Activated CD4-positive, alpha-beta T cell treated with anti-CD3 and anti-CD28 coated beads for 1 hour (primary cell): Measurements from ENCODE around the gene ZFP91.

ENCODE experiments used
- DNase-seq: peaks from one replicate; pipeline ENCODE4 v3.0.0-alpha.2; 2020

The ZFP91 gene

DNA sequence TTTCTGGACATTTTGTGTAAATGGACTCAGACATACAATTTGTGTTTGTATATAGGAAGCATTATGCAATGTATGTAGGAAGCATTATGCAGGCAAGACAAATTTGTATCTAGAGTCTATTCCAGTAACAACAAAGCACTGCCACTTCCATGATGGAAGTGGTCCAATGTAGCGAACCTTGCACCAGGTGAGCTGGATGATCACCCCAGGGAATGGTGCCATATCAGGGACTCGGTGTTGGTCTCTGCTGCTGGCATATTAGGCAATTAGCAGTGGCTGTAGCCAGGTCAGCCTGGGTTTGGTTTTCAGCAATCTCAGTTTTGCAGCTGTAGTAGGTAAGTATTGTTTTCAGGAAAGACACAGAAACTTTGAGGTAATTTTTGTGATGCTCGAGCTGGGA, 12.8 kb downstream of the ZFP91 start:
- DNase-seq, result no peak

DNA sequence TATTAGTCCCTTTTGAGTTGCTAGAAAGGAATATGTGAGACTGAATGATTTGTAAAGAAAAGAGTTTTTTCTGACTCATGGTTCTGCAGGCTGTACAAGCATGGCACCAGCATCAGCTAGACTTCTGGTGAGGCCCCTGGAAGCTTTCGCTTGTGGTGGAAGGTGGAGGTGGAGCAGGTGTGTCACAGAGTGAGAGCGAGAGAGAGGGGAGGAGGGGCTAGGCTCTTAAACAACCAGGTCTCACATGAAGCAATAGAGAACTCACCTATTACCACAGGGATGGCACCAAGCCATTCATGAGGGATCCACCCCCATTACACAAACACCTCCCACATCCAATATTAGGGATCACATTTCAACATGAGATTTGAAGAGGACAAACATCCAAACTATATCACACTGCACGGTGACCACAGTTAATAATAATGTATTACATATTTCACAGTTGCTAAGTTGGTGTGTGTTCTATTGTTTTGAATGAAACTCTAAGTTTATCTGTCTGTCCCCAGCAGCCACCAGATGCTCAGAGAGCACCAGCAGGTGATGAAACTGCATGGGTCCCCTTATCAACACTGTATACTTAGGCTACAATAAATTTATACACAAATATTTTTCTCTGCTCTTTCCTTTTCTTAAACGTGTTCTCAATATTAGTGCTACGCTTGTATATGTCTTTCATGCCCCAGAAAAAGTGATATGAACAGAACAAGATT, 14.1 kb downstream of the ZFP91 start:
- DNase-seq, result no peak

DNA sequence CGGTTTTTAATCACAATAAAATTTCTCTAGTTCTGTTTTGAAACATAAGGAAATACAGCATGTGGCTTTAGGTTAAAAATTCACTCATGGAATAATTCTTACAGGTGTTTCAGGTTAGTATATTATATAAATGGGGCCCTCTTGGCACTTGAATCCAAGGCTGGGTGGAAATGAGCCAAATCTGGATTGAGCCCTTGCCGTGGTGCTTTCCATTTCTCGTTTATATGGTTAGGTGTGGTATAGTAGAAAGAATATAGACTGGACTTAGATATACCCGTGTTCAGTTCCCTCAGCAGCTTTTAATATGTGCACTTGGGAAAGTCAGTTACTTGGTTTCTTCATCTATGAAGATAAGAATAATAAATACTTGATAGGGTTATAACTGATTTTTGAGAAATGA, 16.0 kb downstream of the ZFP91 start:
- DNase-seq, result no peak

DNA sequence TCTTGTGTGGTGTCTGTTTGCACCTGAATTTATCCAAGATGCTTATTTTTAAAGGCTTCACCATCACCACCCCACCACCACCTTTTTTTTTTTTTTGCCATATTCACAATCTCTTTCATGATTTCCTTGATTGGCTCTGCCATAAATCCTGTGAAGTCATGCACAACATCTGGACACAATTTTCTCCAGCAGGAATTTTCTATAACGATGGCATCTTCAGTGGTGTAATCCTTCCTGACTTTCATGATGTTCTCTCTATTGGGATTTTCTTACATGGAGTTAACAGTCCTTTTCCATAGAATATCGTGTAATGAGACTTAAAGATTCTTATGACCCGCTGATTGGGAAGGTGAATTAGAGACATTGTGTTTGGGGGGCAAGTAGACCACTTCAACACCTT, 17.8 kb downstream of the ZFP91 start:
- DNase-seq, result no peak

DNA sequence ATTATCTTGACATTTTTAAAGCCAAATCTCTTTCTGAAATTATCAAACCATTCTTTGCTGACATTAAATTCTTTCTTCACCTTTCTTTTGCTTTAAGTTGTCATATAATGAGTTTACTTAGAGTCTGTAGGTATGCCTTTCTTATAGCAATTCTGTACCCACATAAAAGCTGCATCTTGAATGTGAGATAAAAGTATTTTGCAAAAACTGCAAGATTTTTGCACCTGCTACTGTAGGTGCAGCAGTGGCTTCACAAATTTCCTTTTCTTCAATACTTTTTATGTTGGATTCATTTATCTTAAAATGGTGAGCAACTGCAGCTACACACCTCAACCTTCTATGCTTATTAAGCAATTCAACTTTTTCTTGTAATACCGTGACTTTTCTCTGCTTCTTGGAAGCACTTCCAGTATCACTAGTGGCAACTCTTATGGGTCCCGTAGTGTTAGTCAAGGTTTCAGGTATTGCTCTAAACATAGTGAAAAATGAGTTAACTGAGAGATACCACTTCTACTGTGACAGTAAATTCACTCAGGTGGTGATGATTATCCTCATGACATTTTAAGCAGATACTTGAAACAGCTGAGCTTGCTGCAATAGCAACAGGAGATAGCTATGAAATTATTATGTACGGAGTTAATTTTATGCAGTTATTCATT, 18.8 kb downstream of the ZFP91 start:
- DNase-seq, result no peak

DNA sequence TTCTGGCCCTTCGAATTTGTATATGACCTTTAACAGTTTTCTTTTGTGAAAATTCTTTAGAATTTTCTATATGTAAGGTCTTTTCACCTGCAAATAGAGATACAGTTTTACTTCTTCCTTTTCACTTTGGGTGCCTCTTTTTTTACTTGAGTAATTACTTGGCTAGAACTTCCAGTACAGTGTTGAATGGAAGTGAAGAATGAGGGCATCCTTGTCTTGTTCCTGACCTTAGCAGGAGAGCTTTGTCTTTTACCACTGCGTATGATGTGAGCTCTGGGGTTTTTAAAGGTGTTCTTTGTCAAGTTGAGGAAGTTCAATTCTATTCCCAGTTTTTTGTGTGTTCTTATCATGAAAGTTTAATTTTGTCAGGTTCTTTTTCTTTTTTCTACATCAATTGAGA, 21.6 kb downstream of the ZFP91 start:
- DNase-seq, result no peak

DNA sequence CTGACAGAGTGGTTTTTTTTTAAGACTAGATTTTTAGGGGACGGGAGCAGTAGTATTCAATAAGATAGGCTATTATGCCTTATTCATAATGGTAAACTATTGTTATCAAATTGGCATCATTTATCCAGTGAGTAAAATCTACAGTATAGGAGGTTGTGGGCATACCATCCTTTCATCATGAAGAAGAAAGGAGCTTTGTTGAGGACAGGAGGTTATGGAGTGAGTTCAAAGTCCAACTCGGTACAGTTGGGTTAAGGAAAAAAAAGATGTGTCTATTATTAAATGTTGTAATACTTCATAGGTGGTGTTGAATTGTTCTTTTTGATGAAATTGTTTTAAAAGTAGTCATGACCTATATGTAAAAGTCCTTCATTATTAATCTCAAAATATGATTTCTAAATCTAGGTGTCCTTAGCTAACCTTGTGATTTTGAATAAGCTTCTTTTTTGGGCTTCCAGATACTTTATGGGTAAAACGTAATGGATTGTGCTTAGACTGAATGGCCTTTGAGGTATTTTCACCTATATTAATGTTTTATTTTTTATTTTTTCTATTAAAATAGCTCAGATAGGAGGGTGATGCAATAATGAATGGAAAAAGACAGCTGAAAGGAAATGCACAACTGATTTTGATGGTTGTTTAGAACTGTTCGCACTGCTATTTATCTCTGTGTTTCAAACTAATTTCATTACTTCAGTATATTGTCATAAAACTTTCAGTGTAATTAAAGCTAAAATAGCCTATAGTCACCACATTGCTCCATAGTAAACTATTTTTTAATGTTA, 28.3 kb downstream of the ZFP91 start:
- no peak for DNase-seq

DNA sequence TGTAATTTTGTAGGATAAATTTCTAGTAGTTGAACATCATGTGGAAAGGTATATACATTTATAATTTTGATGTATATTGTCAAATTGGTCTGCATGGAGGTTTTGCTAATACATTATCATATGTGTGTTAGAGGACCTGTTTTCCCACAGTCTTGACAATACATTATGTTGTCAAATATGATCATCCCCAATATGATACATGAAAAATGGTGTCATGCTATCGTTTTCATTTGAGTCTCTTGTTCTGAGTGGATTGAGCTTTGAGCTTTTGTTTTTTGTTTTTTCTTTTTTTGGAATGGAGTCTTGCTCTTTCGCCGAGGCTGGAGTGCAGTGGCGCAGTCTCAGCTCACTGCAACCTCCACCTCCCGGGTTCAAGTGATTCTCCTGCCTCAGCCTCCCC, 29.5 kb downstream of the ZFP91 start:
- DNase-seq, result no peak

DNA sequence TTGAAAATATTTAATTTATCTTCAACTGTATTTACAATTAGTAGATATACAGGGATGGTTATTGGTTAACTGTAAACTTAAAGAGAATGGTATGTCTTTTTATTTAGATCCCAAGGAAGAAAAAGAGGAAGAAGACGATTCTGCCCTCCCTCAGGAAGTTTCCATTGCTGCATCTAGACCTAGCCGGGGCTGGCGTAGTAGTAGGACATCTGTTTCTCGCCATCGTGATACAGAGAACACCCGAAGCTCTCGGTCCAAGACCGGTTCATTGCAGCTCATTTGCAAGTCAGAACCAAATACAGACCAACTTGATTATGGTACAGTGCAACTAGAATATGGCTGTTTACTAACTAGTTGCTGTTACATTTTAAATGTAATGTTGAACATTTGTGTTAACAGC, 30.9 kb downstream of the ZFP91 start:
- no peak for DNase-seq

DNA sequence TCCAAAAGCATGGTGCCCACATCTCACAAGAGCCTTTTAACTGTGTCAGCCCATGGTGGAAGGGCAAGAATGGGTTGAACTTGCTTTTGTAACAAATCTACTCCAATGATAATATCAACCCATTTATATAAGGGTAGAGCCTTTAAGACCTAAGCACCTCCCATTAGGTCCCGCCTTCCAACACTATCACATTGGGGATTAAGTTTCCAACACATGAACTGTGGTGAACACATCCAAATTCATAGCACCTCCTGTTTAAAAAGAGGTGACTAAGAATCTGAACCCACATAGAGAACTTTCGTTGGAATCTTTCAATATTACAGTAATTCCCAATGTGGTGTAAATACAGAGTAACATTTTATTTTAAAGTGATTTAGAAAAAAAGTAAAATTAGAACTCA, 34.4 kb downstream of the ZFP91 start:
- DNase-seq, result no peak

DNA sequence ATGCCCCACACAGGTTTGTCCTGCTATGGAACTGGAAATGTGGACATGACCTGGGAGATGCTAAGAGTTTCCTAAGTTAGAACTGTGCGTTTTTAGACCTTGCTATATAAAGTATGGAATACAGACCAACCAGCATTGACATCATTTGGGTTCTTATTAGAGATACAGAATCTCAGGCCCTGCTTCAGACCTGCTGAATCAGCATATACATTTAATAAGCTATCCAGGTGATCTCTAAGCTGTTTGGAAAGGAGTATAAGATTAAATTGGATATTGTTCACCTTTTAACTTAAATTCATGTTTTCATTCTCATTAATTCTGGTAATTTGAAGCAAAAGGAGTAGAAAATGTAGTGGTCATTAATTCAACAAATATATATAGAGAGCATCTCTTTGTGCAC, 36.7 kb downstream of the ZFP91 start:
- DNase-seq, result no peak

DNA sequence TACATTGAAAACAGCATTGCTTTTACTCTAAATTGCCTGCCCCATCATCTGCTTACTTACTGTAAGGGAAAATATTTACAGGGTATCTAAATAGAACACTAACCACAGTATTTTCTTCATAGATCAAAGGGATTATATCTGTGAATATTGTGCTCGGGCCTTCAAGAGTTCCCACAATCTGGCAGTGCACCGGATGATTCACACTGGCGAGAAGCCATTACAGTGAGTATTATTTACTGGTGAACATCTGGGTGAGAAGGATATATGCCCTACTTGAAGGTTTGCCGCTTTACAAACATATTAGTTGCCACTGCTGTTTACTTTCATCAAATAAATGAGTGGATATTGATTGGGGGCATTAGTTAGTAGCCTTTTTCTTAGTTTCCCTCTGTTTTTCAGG, 37.7 kb downstream of the ZFP91 start:
- DNase-seq, result no peak

DNA sequence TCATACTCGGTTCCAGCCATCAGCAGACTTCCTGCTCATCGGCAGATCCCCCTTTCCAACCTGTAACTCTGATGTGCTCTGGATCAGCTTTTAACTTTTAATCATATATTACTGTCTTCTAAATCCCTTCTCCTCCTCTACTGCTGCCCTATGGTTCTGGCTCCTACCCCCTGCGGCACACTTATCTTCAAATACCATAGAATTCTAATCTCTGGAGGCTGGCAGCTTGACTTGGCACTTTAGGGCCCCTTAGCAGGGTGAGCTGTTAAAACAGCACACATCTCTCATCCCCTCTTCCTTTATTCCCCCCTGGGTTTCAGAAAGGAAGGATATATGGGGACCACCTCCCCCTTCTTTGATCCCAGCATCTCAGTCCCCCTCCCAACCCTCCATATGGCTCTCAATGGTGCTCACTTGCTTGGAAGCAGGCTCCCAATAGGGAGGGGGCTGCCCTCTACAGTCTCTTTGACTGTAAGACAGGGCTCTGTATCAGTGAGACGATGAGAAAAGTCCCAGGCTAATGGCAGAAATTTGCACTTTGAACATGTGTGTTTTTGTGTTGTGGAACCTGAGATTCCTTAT, 39.2 kb downstream of the ZFP91 start:
- DNase-seq, result no peak

DNA sequence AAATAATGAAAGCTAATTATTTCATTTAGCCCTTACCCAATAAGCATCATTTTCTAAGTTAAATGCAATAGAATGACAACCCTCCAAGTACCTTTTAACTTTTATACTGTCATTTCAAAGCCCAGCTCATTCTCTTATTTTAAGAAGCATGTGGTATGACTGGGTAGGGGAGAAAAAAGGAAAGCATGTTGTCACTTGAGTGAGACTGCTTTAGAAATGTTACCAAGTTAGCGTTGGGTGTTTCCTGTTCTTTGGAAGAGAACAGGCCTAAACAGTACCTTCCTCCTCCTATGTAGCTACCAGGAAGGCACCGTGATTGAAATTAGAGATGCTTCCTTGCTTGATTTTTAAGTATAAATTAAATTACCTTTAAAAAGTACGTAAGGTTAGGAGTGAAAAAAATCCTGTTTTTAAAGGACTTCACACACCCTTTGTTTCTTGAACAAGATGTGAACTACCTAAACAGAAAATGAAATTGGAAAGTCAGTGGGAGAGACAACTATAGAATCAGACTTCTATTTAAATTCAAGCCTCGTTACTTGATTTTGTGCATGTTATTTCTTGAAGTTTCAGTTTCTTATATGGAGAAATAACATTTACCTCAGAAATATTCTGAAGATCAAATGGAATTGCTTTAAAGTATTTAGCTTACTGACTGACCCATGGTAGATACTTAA, 42.9 kb downstream of the ZFP91 start:
- no peak for DNase-seq

DNA sequence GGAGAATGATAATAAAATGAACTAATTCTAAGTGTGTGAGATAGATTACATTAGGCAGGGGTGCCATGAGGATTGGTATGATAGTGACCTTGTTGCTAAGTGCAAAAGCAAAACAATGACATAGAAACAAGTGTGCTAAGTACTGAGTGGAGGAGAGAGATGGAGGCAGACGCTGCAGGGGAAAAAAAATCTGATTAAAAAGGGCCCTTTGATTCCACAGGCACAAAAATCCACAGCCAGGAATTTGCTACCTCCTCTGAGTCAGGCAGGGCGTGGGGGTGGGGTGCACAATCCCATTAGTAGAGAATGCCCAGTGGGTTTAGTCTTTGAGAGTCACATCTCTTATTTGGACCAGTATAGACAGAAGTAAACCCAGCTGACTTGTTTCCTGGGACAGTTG, 43.5 kb downstream of the ZFP91 start, which contains the start of gene CNTF:
CNTF (plus strand) TSS at position 322 of the 400 bp plus-strand sequence. CDS start 88 bp downstream, outside the sequence.
- no peak for DNase-seq

DNA sequence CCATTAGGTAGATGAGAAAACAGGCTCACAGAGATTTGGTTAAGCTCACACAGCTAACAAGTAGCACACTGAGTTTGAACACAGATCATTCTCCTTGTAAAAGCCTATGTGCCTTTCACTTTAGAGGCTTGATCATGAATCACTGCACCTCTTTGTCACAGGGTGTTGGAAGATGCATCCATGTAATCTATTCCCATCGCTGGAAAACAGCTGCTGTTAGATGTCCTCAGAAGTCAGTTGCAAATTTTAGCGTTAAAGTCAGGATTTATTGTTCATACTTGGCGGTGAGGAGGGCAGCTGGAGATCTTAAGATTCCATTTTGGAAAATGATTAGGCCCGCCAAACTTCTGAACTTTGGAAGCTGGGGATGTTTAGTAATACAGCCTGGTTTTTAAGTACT, 46.2 kb downstream of the ZFP91 start:
- no peak for DNase-seq

DNA sequence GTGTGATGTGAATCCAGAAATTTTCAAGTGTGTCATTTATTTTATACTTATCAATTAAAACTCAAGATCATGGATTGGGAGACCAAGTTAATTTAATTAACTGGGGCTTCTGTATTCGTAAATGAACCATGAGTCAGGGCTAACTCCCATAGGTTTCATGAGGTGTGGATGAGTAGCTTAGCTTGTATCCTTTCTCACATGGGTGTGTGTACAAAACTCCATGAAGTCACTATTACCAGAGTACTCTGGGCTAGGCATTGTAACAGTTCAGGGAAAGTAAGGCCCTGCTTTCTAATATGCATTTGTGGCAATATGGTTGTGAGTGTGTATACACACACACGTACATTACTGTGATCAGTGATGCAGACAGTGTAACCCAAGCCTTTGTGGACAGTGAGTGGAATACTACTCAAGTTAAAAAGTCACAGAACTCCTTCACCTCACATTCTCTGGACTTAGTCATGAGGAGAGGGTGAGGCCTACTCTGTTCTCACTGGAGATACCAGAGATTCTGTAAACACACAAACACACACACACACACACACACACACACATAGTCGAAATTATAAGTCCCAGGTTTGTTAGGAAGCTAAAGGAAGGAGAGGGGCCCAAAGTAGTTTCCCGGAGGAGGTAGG, 47.1 kb downstream of the ZFP91 start:
- no peak for DNase-seq

DNA sequence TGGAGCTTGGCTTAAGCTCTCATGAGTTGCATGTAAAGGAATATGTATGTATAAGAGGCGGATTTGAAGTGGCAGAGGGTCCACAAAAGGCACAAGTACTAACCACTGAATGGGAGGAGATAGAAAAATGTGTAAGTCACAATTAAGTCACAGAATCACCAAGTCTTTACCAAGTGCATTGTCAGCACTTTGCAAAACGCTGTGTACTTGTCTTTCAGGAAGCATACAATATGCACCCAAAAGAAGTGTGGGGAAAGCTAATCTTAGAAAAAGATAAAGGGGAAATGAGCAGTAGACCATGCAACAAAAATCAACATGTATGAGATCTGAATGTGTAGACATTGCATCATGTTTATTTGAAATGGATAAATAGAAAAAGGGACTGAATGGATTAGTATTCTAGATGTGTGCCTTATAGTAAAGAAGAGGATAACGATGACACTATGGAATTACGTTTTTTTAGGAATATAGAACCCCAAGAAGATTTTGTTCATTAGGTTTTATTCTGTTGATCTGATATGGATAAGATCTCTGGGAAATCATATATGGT, 48.1 kb downstream of the ZFP91 start:
- no peak for DNase-seq

DNA sequence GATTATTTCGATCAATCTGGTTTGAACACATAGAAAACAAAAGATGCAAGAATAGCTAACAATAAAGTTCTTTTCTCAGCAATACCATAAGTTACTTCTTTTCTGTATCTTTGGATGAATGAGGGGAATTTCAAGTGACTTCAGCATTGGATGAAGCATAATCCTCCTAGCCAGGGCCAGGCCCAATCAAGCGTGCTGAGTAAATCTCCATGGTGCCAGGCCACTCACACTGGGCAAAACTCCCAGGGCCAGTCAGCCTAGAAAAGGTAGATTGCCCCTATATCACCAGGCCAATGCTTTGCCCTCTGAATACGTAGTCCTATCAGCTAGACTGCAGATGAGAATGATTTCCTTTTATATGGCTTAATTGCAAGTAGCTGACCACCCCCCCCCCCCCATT, 49.6 kb downstream of the ZFP91 start:
- no peak for DNase-seq

DNA sequence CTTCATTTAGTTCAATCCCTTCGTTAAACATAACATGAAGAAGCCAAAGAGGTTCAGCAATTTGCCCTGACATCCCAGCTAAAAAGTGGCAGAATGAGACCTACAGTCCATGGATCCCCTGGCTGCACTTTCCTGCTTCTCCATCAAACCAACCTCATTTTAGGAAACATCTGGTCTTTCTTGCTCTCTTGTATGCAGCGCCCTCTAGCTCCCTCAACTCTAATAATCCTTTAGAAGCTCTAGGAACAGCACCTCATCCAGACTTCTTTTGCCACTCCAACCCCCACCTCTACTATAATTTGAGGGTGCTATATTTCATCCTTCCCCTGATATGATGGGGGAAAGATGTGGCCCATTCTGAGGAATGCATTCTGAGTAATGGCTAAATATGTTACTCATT, 51.0 kb downstream of the ZFP91 start:
- no peak for DNase-seq

DNA sequence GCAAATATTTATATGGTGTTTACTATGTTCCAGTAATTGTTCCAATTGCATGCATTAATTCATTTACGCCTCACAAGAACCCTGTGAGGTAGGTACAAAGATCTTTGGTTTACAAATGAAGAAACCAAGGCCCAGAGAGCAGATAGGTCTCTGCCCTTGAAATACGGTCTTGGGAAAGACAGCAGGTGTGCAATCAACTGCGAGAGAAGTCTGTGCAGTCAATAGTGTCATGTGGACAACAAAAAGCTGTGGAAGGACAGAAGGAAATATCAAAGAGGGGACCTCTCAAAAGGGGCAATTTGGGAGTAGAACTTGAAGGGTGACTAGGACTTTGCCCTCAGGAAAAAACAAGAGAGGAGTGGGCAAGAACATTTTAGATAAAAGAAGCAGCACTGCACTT, 52.5 kb downstream of the ZFP91 start:
- DNase-seq, result no peak

DNA sequence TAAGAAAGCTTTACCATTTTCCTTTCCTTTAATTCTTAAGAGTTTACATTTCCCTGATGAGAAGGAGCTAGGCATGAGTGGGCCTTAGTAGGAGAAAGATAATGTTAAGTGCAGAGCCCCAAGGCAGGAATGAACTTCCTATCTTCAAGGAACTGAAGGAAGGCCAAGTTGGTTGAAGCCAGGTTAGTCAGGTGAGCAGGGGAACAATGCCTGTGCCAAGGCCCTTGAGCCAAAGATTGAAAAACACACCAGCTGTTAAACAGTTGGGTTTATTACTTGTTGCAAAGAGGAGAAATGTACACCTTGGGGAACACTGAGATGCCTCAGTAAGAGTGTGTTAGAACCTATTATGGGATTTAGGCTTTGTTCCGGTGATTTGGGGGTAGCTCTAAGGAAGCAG, 53.6 kb downstream of the ZFP91 start:
- DNase-seq, result no peak
